Measurements from ENCODE around the gene GIPC2. TPM values are rescaled to one million over a fixed set of nuclear protein-coding genes. Genes with fewer than 3 reads are reported as not detected.

The GIPC2 gene
- total RNA-seq, 2 experiments from 2014 or later: 0.18 to 0.41 TPM

Other genes with a start within 250 kb of the GIPC2 start
- 1 to 10 TPM; 2.4 to 2.8 TPM for gene NEXN, start 157.3 kb upstream of the GIPC2 start, total RNA-seq
- 100 to 1,000 TPM; 256 to 257 TPM for gene FUBP1, start 66.9 kb upstream of the GIPC2 start, total RNA-seq
- gene DNAJB4, start 41.0 kb upstream of the GIPC2 start, total RNA-seq: 10 to 100 TPM in 1 of 2 experiments, 1 to 10 TPM in 1; 9.7 to 12.0 TPM